Measurements from ENCODE around the gene GDA. TPM values are rescaled to one million over a fixed set of nuclear protein-coding genes. Genes with fewer than 3 reads are reported as not detected.

GDA gene
- total RNA-seq, 1 donor from 2014 or later: 0.30 TPM

DNA sequence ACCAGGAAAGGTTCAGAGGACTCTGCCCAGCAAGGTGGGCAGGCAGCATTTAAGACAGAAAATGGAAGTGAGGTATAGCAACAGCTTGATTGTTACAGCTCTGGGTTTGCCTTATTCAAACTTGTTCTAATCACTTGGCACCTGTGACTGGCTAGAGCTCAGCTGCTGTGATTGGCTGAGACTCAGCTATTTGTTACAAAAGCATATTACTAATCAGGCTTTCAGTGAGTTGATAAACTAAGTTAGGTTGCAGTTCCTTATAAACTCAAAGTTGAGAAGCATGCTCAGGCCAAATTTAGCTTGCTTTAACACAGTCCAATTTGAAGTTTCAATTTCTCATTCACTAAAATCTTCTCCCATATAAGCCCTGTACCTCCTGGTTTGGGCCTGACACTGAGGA is 56.3 kb downstream of the GDA start:
- no peak for DNase-seq
- Histone ChIP-seq H3K4me3 (no peak overlapping the region), H3K27me3 (ENCODE audit: low read depth) (no peaks in the 10 kb centered on the region), H3K9me3 (no peaks in the 10 kb centered on the region), H3K27ac (no peak overlapping the region), H3K36me3 (no peaks in the 10 kb centered on the region), H3K4me1 (no peaks in the 10 kb centered on the region)
- no peak for TF ChIP-seq CTCF (IDR thresholded peaks at IDR 0.05)
- intact Hi-C loops (cut with DNase I): no loop called here
- no peak for ATAC-seq

DNA sequence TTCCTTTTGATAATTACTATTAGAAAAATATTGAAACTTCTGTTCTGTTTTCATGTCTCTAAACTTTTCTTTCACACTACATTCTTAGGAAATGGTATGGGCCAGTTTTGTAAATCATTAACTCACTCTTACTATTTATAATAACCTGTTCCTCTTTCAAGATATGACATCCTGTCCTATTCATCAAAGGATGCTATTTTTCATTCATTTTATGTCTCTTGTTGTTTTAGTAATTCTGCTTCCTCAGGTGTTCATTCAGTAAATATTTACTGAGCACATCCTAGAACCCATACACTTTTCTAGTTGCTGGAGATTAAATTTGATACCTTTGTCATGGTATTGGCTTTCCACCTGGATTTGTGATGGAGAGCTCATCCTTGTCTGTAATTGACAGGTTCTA is 58.0 kb downstream of the GDA start:
- Histone ChIP-seq H3K4me1 (no peaks in the 10 kb centered on the region), H3K27me3 (ENCODE audit: low read depth) (peaks cover 8% of the 10 kb centered on the region), H3K36me3 (no peaks in the 10 kb centered on the region), H3K27ac (no peak overlapping the region), H3K4me3 (no peak overlapping the region), H3K9me3 (no peaks in the 10 kb centered on the region)
- no peak for DNase-seq
- TF ChIP-seq CTCF (IDR thresholded peaks at IDR 0.05): no peak
- intact Hi-C loops (cut with DNase I): no loop called here
- no peak for ATAC-seq

GRCh38 chr9:72210522-72210921 is 61.3 kb downstream of the GDA start:
- DNase-seq: no peak
- Histone ChIP-seq H3K27ac (no peak overlapping the region), H3K4me1 (no peaks in the 10 kb centered on the region), H3K27me3 (ENCODE audit: low read depth) (peaks cover 8% of the 10 kb centered on the region), H3K9me3 (no peaks in the 10 kb centered on the region), H3K36me3 (no peaks in the 10 kb centered on the region), H3K4me3 (no peak overlapping the region)
- intact Hi-C loops (cut with DNase I): no loop called here
- no peak for TF ChIP-seq CTCF (IDR thresholded peaks at IDR 0.05)
- no peak for ATAC-seq

DNA sequence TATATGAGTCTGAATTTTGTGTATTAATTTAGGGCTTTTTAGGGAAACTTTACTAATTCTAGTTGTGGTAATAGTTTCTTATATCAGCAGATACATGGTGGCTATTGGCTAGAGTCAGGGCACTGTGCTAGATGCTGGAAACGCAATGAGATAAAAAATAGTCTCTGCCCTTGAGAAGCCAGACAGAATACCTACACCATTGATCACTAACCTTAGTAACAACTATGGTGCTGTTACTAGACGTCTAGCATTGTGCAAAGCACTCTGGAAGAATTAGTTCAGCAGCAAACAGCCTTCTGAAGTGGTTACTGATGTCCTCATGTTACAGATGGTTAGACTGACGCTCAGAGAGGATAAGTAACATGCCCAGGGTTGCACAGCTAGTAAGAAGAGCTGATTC is 61.8 kb downstream of the GDA start:
- H3K36me3 ChIP-seq: no peaks in the 10 kb centered on the region
- no peak for TF ChIP-seq CTCF (IDR thresholded peaks at IDR 0.05)
- intact Hi-C loops (cut with DNase I): no loop called here
- H3K27ac ChIP-seq: no peak overlapping the region
- peaks cover 8% of the 10 kb centered on the region for H3K27me3 ChIP-seq (ENCODE audit: low read depth)
- no peak for ATAC-seq
- H3K4me3 ChIP-seq: no peak overlapping the region
- H3K9me3 ChIP-seq: no peaks in the 10 kb centered on the region
- no peaks in the 10 kb centered on the region for H3K4me1 ChIP-seq
- DNase-seq: no peak

DNA sequence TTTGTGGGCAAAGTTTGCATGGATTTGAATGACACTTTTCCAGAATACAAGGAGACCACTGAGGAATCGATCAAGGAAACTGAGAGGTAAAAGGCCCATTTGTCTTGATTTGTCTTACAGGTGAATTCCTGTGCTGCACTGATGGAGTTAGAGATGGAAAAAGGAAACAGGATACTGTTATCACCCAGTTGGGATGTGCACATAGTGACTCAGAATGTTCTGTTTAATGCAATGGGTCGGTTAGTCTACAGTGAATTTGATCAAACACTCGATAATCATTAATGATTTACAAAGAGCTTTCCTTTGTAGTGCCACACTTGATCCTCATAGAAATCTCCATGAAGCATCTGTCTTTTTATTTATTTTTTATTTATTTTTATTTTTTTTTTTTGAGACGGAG is 64.7 kb downstream of the GDA start:
- ATAC-seq: no peak
- Histone ChIP-seq H3K27ac (no peak overlapping the region), H3K4me1 (no peaks in the 10 kb centered on the region), H3K9me3 (no peaks in the 10 kb centered on the region), H3K27me3 (ENCODE audit: low read depth) (peaks cover 8% of the 10 kb centered on the region), H3K36me3 (no peaks in the 10 kb centered on the region), H3K4me3 (no peak overlapping the region)
- no peak for DNase-seq
- TF ChIP-seq CTCF (IDR thresholded peaks at IDR 0.05): no peak
- intact Hi-C loops (cut with DNase I): no loop called here

DNA sequence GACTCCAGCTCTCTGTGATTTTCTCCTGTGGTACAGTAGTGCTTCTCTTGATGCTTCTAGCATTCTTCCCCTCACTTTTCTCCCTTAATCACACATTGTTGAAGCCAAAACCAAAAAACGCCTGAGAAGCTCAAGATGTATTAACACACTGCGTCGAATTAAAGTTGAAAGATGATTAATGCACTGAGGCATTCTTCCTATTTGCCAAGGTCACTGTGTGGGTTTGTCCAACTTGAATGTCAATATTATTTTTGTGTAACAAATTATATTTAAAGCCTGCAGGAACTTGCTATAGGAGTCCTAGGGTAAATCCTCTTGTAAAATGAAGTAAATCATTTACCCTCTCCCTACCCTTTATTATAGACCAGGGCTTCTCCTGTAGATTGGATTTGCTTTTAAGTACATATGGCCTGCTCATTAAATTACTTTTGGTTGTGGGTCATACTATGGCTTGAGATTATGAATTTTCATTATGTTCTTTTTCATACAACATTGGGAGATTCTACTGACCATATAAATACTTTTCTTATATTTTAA is 68.1 kb downstream of the GDA start:
- Histone ChIP-seq H3K27me3 (ENCODE audit: low read depth) (no peaks in the 10 kb centered on the region), H3K9me3 (no peaks in the 10 kb centered on the region), H3K27ac (no peak overlapping the region), H3K4me3 (no peak overlapping the region), H3K36me3 (no peaks in the 10 kb centered on the region), H3K4me1 (no peaks in the 10 kb centered on the region)
- intact Hi-C loops (cut with DNase I): no loop called here
- no peak for DNase-seq
- ATAC-seq: no peak
- TF ChIP-seq CTCF (IDR thresholded peaks at IDR 0.05): no peak

All from lower lobe of right lung (tissue), 2 donors.